ENCODE data around the gene CALD1.

CALD1 gene, protein sequence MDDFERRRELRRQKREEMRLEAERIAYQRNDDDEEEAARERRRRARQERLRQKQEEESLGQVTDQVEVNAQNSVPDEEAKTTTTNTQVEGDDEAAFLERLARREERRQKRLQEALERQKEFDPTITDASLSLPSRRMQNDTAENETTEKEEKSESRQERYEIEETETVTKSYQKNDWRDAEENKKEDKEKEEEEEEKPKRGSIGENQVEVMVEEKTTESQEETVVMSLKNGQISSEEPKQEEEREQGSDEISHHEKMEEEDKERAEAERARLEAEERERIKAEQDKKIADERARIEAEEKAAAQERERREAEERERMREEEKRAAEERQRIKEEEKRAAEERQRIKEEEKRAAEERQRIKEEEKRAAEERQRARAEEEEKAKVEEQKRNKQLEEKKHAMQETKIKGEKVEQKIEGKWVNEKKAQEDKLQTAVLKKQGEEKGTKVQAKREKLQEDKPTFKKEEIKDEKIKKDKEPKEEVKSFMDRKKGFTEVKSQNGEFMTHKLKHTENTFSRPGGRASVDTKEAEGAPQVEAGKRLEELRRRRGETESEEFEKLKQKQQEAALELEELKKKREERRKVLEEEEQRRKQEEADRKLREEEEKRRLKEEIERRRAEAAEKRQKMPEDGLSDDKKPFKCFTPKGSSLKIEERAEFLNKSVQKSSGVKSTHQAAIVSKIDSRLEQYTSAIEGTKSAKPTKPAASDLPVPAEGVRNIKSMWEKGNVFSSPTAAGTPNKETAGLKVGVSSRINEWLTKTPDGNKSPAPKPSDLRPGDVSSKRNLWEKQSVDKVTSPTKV

DNA sequence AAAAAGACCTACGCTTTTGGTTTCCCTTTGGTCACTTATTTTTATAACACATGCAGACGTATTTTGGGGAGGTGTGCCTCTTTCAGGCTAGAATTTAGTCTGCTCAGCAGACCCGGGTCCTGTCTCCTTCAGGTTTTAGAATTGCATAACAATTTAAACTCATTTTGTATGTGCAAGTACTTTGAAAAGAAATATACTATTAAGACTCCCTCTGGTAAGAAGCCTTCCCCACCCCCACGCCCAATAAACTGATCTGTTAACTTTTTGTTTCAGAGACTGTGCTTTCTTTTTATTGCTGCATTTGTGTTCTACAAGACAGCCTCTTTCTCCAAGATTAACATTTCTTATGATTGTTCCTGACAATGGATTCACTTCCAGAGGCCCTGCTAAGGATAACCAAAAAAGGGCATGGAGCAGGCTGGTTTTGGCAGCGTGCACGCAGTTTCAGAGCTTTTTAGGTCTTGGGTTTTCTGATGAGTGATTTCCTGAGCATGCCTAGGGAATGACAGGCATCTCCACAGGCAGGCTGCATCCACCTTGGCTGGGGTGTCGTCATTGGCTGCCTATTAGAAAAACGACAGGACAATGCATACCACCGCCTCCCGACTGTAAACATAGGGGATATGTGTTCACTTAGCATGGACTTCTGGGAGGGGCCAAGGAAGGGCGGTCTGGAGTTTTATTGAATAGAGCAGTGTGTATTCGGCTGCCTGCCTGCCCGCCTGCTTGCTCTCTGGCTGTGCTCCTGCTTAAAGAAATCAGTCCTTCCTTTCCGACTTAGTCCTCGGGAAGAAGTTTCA is at the start of gene CALD1:
TSS of gene CALD1 (plus strand) at position 694 of the 800 bp plus-strand sequence. CDS start 88,100 bp downstream, outside the sequence.
- DNase-seq = no peak

DNA sequence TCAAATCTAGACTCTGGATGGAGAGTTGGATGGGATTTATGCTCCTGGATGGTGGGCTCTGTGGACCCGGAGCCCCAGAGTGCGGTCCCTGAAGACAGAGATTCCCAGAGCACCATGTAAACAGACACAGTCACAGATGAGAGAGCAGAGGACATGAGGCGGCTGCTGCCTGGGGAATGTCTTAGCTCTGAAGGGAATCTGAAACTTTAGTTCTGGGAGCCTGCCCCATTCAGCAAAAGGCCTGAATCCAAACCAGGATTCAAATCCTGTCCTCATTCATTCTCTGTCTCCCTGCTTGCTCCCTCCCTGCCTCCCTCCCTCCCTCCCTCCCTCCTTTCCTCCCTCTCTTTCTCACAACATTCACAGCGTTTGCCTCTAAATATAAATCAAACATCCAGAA is 49.5 kb upstream of the CALD1 start:
- DNase-seq = no peak

- DNase-seq = no peak
Measured at GRCh38 chr7:134730411-134730829, 49.0 kb upstream of the CALD1 start.

GRCh38 chr7:134731616-134732015 is 47.8 kb upstream of the CALD1 start:
- no peak for DNase-seq

- DNase-seq = no peak
Measured at GRCh38 chr7:134732728-134733127, 46.7 kb upstream of the CALD1 start.

GRCh38 chr7:134736381-134736780 is 43.1 kb upstream of the CALD1 start:
- no peak for DNase-seq

DNA sequence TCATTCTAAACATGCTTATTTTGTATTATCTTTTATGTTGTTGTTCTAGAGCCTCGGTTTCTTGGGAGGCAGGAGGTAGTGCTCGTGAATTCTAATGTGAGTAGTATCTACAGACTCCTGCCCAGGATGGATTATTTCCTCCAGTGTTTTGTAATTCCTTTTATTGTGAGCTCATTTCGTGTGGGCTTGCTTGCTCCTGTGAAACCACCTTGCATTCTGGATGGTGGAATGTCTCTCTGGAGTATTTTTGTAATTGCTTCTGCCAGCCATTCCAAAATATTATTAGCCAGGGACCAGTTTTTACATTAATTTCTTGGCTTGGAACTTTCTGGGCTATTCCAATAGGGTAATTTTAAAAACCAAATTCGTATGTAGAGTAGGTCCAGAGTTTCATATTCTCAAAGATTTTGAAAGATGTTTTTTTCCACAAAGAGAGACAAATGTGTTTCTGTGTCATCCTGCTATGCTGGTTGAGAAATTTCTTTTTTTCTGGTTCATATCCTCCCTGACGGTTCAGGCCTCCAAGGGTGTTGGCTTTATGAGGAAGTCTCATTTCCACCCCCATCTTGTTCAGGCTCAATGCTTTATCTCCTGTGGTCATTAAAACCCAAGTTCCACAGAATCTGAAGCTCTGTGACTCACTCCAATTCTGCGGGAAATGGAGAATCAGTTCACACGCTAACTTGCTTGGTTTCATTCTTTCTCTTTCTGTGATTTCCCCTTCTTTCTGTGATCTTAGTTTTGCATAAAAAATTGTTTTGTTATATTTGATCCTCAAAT is 41.7 kb upstream of the CALD1 start:
- peak; percentile 53 for DNase-seq

DNA sequence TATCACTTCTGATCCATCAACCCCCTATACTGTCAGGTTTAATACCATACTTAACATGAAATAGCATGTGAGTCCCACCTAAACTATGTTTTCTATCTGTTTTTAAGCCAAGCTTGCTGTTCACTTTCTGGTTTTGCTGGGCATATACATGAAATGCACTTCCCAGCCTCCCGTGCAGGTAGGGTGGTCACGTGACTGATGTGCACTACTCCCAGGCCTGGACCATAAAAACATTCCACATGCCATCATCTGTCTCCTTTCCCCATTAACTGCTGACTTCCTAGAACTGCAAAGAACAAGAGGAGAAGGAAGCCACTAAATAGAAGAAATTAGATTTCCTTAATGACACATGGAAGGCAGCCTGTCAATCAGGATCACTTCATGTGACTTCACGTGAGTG is 40.1 kb upstream of the CALD1 start:
- no peak for DNase-seq

DNA sequence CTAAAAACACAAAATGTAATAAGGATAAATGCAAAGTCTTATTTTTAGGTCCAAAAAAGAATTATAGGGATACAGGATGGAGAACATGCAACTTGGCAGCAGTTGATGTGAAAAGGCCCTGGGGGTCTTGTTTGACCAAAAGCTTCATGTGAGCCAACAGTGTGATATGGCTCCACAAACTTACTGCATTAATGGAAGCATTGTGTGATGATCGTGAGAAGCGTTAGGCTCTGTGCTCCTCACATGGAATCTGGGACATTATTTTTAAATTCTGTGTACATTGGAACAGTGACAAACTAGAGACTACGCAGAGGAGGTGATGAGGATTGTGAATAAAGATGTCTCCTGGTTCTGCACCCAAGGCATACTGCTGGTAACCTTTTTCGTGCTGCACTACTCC is 39.1 kb upstream of the CALD1 start:
- no peak for DNase-seq

DNA sequence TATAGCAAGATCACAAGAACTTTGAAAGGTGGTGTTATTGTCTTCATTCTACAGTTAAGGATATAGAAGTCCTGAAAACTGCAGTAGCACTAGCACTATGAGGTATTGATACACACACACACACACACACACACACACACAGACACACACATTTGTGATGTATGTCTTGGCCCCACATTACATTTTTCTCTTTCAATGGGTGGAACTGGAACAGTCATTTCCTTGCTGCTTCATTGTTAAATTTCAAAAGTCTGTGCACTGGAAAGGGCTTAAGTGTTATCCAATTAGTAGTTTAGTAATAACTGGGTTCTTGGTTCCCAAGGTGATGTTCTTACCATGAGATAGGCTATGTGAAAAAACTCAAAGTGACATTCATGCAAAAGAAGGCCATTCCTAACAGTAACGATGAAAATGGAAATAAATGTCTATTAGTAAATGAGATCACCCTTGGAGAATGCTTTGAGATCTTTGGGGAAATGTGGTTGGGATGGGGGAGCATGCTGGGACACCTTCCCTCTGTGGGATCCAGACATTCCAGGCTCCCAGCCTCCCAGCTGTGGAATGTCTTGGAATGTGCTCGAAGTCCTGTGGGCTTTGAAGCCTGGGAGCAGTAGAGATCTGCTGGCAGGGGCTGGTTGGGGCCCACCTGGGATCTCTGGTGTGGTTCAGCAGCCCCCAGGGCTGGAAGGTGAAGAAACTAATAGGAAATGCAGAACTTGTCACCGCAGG is 37.4 kb upstream of the CALD1 start:
- no peak for DNase-seq

DNA sequence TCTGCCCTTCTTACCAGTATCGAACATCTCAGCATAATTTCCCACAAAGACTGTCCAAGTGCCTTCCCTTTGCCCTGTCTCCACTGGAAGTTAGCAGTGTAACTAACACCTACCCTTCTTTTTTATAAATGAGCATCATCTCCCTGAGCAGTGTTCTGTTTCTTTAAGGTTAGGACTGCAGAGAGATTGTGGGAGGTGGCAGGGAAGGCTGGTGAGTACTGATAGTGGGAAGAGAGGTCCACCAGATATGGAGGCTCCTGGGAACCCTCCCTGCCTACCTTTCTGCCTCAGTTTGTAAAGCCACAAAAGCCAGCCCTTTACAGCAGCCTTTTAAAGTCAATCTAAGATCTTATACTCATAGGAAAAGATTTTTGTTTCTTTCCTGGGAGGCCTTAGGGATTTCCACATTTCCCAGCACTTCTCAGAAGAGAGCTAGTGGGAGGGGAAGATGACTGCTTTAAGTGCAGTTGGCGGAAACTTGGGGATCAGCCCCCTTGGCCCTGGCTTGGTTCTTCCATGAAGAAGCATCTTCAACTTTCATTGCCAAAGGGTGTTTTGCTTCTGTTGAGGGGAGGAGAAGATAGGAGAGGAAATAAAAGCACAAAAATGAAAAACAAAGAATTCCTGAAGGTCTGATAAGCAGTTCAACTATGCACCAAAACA is 36.6 kb upstream of the CALD1 start:
- DNase-seq = no peak

DNA sequence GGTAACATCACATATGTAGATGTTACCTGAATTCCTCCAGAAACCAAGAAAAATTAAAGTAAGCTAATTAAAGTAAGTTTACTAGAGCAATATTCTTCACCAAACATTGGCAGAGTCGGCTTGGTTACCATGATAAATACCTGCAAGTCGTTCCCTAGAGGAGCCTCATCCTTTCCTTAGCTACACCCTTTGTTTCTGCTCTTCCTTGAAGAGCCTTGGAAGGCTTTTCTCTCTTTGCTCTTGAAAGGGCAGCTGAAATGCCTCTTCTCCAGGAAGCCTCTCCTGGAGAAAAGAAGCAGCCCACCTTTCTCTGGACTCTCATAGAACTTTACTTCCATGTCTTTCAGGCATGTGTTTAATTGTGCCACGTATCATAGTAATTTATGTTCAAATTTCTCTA is 34.9 kb upstream of the CALD1 start:
- DNase-seq = no peak

- DNase-seq = no peak
Measured at GRCh38 chr7:134747326-134747725, 32.1 kb upstream of the CALD1 start.

GRCh38 chr7:134750083-134751062 is 29.1 kb upstream of the CALD1 start:
- DNase-seq = peak; percentile 69

DNA sequence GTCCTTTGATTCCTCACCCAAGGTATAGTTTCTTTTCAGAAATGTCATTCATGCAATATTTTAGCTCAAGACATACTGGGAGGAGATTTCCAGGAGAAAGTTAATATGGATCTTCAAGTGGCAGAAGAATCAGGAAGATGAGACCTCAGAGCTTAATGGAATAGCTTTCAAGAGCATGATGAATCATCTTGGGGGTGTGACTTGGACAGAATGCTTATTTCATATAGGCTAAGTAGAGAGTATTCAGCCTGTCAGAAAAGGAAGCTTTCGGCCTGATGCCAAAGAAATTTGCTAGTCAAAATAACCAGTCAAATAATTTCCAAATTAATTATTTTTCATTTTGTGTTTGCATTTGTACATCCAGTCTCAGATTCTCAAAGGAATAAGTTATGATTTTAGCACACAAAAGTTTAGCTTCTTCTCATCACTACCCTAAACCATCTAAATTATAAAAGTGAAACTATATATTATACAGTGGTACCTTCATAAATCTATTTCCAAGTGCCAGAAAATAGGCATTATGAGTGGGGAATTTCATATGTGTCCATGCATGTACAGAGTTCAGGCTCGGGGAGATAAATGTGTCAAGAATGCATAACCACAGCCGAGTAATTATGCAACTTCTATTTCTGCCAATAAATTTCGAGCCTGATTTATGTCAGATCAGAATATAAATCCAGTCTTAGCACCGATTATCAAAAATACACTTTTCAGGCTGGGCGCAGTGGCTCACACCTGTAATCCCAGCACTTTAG is 27.3 kb upstream of the CALD1 start:
- DNase-seq = no peak

- DNase-seq = peak; percentile 36
Measured at GRCh38 chr7:134755422-134756022, 23.9 kb upstream of the CALD1 start.

- DNase-seq = no peak
Measured at GRCh38 chr7:134757938-134758337, 21.5 kb upstream of the CALD1 start.

DNA sequence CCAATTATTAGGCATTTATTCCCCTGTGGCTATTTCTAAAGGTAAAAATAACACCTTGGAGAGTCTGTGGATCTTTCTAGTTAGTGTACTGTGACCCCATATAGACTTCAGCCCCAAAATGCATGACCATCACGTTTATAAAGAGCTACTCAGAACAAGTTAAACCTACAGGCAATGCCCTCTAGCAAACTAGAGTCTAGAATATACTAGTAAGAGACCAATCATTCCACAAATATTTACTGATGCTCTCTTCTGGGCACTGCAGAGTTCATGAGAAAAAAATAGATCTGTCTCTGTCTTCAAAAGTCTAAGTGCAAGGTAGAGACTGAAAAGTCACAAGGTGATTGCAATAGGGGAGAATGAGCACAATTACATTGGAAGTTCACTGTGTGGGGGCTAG is 20.5 kb upstream of the CALD1 start:
- DNase-seq = no peak

GRCh38 chr7:134761266-134761665 is 18.2 kb upstream of the CALD1 start:
- no peak for DNase-seq
